Amniotic stem cell (primary cell): Measurements from ENCODE around the gene STK24.

Experiments
- DNase-seq: peaks from one replicate; lab custom pipeline; 2025; lab: John Stamatoyannopoulos, UW

Gene STK24

DNA sequence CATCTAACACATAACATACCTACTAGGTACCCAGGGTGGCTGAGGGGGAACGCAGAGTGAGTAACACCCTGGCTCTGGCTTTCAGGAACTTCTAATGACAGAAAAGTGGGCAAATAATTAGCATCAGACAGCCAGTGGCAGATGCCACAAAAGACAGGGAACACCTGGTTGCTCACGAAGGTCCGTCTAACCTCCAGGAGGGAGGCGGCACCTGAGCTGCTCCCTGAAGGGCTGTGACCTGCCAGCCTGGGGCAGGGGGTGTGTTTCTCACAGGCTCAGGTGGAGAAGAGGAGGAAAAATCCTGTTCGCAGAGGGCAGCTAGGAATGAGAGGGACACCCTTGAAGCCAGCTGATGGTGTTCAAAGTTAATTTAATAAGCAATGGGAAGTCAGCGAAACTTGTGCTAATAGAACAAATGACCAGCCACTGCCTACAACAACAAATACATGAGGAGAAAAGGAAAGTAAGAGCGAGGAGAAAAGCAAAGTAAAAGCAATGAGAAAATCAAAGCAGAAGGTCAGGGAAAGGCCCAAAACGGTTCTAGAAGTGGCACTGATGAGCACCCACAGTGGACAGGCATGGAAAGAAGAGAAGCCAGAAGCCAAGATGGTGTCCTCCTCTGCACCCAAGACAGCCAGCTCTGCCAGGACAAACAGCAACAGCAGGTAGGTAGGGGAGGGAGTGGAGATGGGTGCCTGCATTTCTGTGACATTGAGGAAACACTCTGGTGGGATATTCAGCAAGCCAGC lies 87.3 kb downstream of the STK24 start:
- no peak for DNase-seq

- DNase-seq, result no peak
Measured at GRCh38 chr13:98488736-98489135, 88.2 kb downstream of the STK24 start.

DNA sequence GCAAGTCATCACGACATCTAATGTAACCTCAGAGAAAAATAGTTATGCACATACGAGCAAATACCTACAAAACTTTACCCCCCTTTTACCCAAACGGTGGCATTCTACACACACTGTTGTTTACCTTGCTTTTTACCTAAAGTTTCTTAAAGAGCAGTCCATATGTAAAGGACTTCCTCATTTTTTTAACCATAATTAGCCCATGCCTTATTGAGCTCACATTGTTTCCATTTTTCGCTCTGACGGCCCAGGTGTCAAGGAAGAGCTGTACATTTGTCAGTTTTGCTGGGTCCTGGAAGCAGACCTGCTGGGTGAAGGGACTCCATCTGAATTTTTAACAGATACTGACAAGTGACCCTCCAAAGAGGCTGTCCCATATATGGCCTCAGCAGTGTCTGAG lies 89.4 kb downstream of the STK24 start:
- no peak for DNase-seq

DNA sequence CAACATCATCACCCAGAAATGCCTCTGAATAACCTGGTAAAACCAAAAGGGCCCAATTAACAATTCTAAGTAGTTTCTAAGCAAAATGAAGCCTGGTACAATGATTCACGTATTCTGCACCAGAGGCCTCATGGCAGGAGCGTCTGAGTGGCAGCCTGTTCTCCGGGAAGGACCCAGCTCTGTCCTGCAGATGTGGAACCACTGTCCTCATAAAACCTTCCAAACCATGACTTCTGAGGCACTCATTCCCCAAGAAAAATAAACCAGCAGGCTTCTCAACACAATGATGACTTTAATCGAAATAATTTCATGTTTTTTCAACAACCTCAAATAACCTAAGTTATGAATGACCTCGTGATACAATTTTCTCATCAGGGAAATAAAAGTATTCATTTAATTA lies 89.9 kb downstream of the STK24 start:
- no peak for DNase-seq

DNA sequence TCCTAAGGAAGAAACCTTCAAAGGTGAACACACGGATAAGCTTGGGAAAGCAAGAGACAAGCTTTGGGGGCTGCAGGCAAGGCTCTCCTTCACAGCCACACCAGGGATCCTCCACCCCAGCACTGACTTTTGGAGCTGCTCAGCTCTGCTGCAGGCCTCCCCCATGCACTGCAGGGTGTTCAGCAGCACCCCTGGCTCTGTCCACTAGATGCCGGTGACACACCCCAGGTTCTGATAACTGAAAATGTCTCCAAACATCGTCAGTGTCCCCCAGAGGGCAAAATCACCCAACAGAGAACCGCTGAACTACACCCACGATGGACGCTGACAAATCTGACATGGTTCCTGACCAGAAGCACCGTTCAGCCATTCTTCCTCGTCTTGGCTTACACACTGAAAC lies 90.5 kb downstream of the STK24 start:
- no peak for DNase-seq

- DNase-seq, result no peak
Measured at GRCh38 chr13:98485561-98485960, 91.3 kb downstream of the STK24 start.

GRCh38 chr13:98484289-98485219 lies 92.4 kb downstream of the STK24 start:
- DNase-seq, result peak; percentile 88

DNA sequence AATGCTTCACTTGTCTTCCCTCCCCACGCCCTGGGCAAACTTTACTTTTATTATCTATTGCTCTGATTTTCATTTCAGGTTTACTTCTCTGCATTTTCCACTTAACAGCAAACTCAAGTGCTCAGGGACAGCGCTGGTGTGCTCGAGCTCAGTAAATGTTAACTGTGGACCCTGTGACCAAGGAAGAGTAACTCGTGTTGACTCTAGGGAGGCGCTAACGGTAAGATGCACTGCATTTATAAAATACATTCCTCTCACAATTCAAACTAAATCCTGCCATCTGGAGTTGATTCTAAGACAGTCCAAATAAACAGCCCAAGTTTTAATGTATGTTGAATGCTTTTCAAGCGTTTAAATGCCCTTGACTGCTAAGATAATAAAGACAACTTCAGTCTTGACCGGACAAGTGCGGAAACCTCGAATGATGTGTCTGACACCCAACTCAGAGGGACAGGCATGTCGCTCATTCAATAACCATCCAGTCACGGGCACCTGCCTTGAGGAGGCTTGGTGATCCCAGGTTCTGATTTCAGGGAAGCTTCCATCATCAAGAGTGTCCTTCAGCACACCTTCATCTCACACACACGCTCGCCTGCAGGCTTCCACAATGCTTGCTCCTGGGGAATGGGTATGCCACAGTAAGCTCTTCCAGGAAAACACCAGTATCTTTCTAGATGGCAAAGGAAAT lies 93.2 kb downstream of the STK24 start:
- no peak for DNase-seq

- no peak for DNase-seq
Measured at GRCh38 chr13:98482476-98483444, 94.1 kb downstream of the STK24 start.

GRCh38 chr13:98480915-98481877 lies 95.7 kb downstream of the STK24 start:
- no peak for DNase-seq

DNA sequence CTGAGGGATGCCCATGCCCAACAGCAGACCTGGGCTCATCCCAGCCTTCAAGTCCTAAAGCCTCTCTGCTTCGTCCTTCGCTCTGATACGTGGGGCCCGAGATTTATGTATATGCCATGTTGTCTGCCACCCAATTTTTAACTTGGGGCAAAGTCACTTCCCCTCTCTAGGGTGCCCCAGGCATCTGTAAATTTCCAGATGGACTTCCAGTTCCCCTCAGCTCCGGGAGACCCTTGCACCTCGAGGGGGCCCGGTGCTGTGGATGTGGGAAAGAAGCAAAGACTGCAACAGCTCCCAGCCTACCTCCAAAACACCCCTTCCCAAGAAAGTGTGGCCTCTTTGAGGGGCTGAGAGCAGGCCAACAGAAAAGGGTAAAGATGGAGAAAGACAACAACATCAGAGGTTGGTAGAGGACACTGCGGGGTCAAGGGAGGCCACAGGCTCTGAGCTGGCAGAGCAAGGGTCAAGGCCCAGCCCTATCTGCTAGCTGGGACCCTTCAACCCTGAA lies 97.4 kb downstream of the STK24 start:
- no peak for DNase-seq

DNA sequence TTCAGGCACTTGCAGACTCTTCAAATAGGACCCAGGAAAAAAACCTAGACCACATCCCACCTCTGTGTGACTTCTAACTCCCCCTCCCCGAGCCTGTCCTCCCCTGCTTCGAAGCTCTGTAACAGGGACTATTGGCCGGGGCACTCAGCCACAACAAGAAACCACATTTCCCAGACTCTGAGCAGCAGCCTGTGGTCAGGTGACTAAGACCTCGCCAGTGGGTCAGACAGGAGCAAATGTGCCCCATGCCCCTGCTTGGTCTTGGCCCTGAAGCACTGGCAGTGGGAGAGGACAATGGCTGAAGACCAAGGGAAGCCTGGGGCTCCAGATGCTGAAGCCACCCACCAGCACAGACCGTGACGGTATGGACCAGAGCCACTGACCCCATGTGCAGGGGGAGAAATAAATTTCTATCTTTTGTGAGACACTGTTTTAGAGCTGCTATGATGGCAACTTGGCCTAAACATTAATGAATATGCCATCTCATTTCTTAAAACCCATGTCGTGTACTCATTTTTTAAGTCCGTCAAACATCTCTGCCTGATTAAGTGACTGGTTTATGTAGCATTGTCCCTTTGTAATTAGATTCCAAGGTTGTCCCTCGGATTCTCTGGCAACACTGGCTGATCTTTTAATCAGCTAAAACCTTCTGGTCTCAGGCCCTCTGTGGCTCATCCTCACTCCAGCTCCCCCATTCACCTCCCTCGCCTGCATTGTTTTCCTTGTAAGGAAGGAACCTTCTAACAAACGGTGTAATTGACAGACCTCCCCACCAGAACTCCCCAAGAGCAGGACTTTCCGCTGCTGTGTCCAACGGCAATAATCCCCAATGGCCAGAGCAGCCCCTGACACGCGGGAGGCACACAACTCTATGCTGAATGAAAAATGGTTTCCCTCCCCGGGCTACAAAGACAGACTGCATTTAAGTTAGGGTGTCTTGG lies 98.4 kb downstream of the STK24 start:
- DNase-seq, result no peak

- DNase-seq, result peak; percentile 66
Measured at GRCh38 chr13:98476538-98476966, 100.4 kb downstream of the STK24 start.

GRCh38 chr13:98476106-98476505 lies 100.8 kb downstream of the STK24 start:
- DNase-seq, result no peak

GRCh38 chr13:98475522-98475921 lies 101.4 kb downstream of the STK24 start:
- no peak for DNase-seq

DNA sequence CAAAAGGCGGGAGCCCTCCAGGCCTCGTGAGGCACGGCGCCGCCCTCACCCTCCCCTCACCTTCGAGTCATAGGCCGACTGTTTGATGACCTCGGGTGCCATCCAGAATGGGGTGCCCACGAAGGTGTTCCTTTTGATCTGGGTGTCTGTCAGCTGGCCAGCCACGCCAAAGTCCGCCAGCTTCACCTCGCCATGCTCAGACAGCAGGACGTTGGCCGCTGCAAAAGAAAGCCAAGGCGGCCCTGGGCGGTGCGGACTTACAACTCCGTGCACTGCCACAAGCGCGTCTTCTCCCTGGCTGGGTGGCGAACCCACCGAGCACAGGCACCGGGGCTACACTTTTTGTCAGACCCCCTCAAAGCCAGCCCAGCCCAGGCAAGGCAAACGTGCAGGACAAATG lies 102.1 kb downstream of the STK24 start:
- DNase-seq, result no peak

GRCh38 chr13:98474292-98474691 lies 102.6 kb downstream of the STK24 start:
- no peak for DNase-seq

- no peak for DNase-seq
Measured at GRCh38 chr13:98473788-98474144, 103.1 kb downstream of the STK24 start.
